GM23338 (cell line): ENCODE results near the gene SLC12A3. TPM values are rescaled to one million over a fixed set of nuclear protein-coding genes. Genes with fewer than 3 reads are reported as not detected.

ENCODE experiments used
- ATAC-seq: fragments of 200-7000 bp; cut with Tn5 transposase; 3 replicates; pipeline ENCODE4 v1.9.1; 2020
- DNase-seq: peaks from one replicate; pipeline ENCODE4 v3.0.0-alpha.2; 2015; ENCODE audit warnings: low spot score
- H2AFZ ChIP-seq: fragments of 200-600 bp; sonication (generic); 2 replicates; pipeline ENCODE4 v1.8.0; 2016; ENCODE audit warnings: antibody characterized with exemption, mild to moderate bottlenecking, moderate library complexity
- H3F3A ChIP-seq: fragments of 200-600 bp; sonication (generic); replicated peaks from 2 replicates; pipeline ENCODE4 v1.8.0; 2017; ENCODE audit warnings: antibody characterized with exemption, mixed run types, low read depth
- H3K27ac ChIP-seq: fragments of 200-600 bp; sonication (generic); 2 replicates; pipeline ENCODE4 v1.6.1; 2016; ENCODE audit warnings: low read depth
- H3K27me3 ChIP-seq: fragments of 200-600 bp; sonication (generic); 2 replicates; pipeline ENCODE4 v1.8.0; 2016; ENCODE audit warnings: mild to moderate bottlenecking, mixed run types, moderate library complexity; ENCODE audit not compliant: insufficient read depth
- H3K36me3 ChIP-seq: fragments of 200-600 bp; sonication (generic); 2 replicates; pipeline ENCODE4 v1.8.0; 2016; ENCODE audit warnings: mild to moderate bottlenecking; ENCODE audit not compliant: insufficient read depth
- H3K4me1 ChIP-seq: fragments of 200-600 bp; sonication (generic); 2 replicates; pipeline ENCODE4 v1.8.0; 2016; ENCODE audit warnings: mild to moderate bottlenecking, moderate library complexity; ENCODE audit not compliant: insufficient read depth
- H3K4me2 ChIP-seq: fragments of 200-600 bp; sonication (generic); 2 replicates; pipeline ENCODE4 v1.7.1; 2017; ENCODE audit warnings: mixed run types
- H3K4me3 ChIP-seq: fragments of 200-600 bp; sonication (generic); 2 replicates; pipeline ENCODE4 v1.6.1; 2016; ENCODE audit warnings: mixed run types
- H3K79me2 ChIP-seq: fragments of 200-600 bp; sonication (generic); replicated peaks from 2 replicates; pipeline ENCODE4 v1.8.0; 2017; ENCODE audit warnings: mild to moderate bottlenecking; ENCODE audit not compliant: insufficient read depth
- H3K9me2 ChIP-seq: fragments of 200-600 bp; sonication (generic); 2 replicates; pipeline ENCODE4 v1.8.0; 2017; ENCODE audit not compliant: insufficient read depth
- H4K20me1 ChIP-seq: fragments of 200-600 bp; sonication (generic); replicated peaks from 2 replicates; pipeline ENCODE4 v1.8.0; 2017; ENCODE audit warnings: mild to moderate bottlenecking; ENCODE audit not compliant: insufficient read depth
- H3K27ac Mint-ChIP-seq: 2 replicates; pipeline ENCODE4 v1.8.0; 2020; ENCODE audit warnings: inconsistent platforms, mild to moderate bottlenecking, moderate library complexity, mixed read lengths
- H3K27me3 Mint-ChIP-seq: 3 replicates; pipeline ENCODE4 v1.8.0; 2022; ENCODE audit warnings: low read depth, mild to moderate bottlenecking, moderate library complexity, mixed read lengths, inconsistent platforms; ENCODE audit not compliant: insufficient read depth, poor library complexity
- H3K36me3 Mint-ChIP-seq: 3 replicates; pipeline ENCODE4 v1.8.0; 2021; ENCODE audit warnings: low read depth, mild to moderate bottlenecking, inconsistent platforms, moderate library complexity, mixed read lengths
- H3K4me1 Mint-ChIP-seq: 3 replicates; pipeline ENCODE4 v1.8.0; 2020; ENCODE audit warnings: mild to moderate bottlenecking, inconsistent platforms, mixed read lengths
- H3K4me3 Mint-ChIP-seq: 3 replicates; pipeline ENCODE4 v1.8.0; 2021; ENCODE audit warnings: moderate library complexity, mild to moderate bottlenecking, inconsistent platforms, mixed read lengths
- H3K9me3 Mint-ChIP-seq: 3 replicates; pipeline ENCODE4 v1.8.0; 2020; ENCODE audit warnings: moderate library complexity, mild to moderate bottlenecking, inconsistent platforms, mixed read lengths
- CREB1 ChIP-seq: fragments of 250-450 bp; sonication (Bioruptor Pico); IDR thresholded peaks from 2 replicates; pipeline ENCODE4 v1.5.0; 2020; ENCODE audit warnings: low read depth, mild to moderate bottlenecking, moderate library complexity
- EZH2 ChIP-seq: fragments of 200-600 bp; sonication (generic); IDR thresholded peaks from one replicate; pipeline ENCODE4 v1.8.0; 2017; ENCODE audit warnings: antibody characterized with exemption, mild to moderate bottlenecking, low read depth; ENCODE audit not compliant: unreplicated experiment
- EZH2phosphoT487 ChIP-seq: fragments of 200-600 bp; sonication (generic); IDR thresholded peaks from one replicate; pipeline ENCODE4 v1.8.1; 2018; ENCODE audit warnings: antibody characterized with exemption; ENCODE audit not compliant: unreplicated experiment
- JUNB ChIP-seq: IDR thresholded peaks from one replicate; pipeline ENCODE4 v1.6.1; 2016; ENCODE audit warnings: antibody characterized with exemption; ENCODE audit not compliant: unreplicated experiment
- NANOG ChIP-seq: IDR thresholded peaks from 2 replicates; pipeline ENCODE4 v1.6.1; 2016; ENCODE audit warnings: antibody characterized with exemption, borderline replicate concordance
- POLR2AphosphoS5 ChIP-seq: IDR thresholded peaks from 2 replicates; pipeline ENCODE4 v1.6.1; 2016; ENCODE audit warnings: antibody characterized with exemption, low read depth
- ZNF331 ChIP-seq: fragments of 250-450 bp; sonication (Bioruptor Pico); IDR thresholded peaks from 2 replicates; pipeline ENCODE4 v1.5.0; 2020; ENCODE audit warnings: low read depth, mild to moderate bottlenecking, moderate library complexity
- polyA plus RNA-seq: library from polyadenylated mRNA; unstranded; fragments of >200 nt; fragmentation: Nextera tagmentation; extraction: Ambion mirVana; gene quantifications from 2 replicates; pipeline ENCODE4 v1.2.1, GENCODE V29; 2016
- total RNA-seq: library from RNA; depleted of rRNA; stranded (reverse); fragments of >200 nt; shearing (Covaris generic); gene quantifications from 2 replicates; pipeline ENCODE4 v1.2.3, GENCODE V29; 2014
- TF ChIP-seq, protein P1 (sequence below), 2 experiments: fragments of 200-600 bp in 1 of 2; sonication (generic) in 1 of 2; conservative IDR thresholded peaks; 2 replicates each; pipeline versions ENCODE4 v1.5.1 to v1.6.1; 2016 to 2017; ENCODE audit warnings: antibody characterized with exemption in 2 of 2, low read depth in 2 of 2, mild to moderate bottlenecking in 2 of 2, moderate library complexity in 1 of 2
- TF ChIP-seq, protein P2 (sequence below): IDR thresholded peaks from 2 replicates; pipeline ENCODE4 v1.6.1; 2016; ENCODE audit warnings: antibody characterized with exemption
- TF ChIP-seq, protein P3 (sequence below): fragments of 250-450 bp; sonication (Bioruptor Pico); IDR thresholded peaks from 2 replicates; pipeline ENCODE4 v1.5.0; 2020; ENCODE audit warnings: mild to moderate bottlenecking, moderate library complexity

Gene SLC12A3
- total and polyA plus RNA-seq, 2 experiments from 2014 or later = not detected

DNA sequence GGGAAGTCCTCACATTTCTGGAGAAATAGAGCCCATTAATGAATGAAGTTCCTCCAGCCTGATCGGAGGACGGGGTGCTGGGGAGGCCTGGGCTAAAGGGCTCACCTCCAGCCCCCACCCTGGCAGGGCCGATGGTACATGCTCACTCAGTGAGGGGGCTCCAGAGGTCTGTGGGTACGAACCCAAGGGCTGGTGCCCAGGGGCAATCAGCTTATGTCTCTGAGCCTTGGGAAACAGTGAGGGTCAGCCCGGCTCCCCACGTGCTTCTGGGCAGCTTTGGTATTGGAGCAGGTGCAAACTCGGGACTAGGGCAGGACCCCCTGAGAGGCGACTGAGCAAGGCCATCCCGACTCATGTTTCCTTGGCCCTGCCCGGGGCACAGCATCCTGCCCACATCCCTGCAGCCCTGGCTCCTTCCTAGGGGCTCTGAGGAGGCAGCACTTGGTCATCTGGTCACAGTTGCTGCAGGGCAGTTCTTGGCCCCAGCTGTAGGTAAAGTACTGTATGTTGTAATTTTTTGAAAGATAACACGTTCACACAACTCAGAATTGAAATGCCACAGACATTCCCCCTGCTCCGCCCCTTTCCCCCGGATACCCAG lies 95.8 kb downstream of the SLC12A3 start:
- Histone ChIP-seq H3K4me2 (no peak overlapping the region), H3K4me1 (no peaks in the 10 kb centered on the region; the same call in 1 of the 2 replicates), H3K79me2 (no peaks in the 10 kb centered on the region), H3K9me2 (no peaks in the 10 kb centered on the region), H3K27me3 (no peaks in the 10 kb centered on the region), H3K4me3 (no peak overlapping the region), H4K20me1 (no peaks in the 10 kb centered on the region), H2AFZ (no peak overlapping the region), H3K36me3 (no peaks in the 10 kb centered on the region), H3F3A (no peaks in the 10 kb centered on the region), H3K27ac (no peak overlapping the region)
- DNase-seq = no peak
- H3K4me3 Mint-ChIP-seq = no peak overlapping the region
- peaks cover 9% of the 10 kb centered on the region for H3K27me3 Mint-ChIP-seq
- ATAC-seq = no peak
- peaks cover 4% of the 10 kb centered on the region; the same call in 2 of the 3 replicates for H3K4me1 Mint-ChIP-seq
- H3K9me3 Mint-ChIP-seq = peaks cover 4% of the 10 kb centered on the region; the same call in 1 of the 3 replicates
- no peaks in the 10 kb centered on the region for H3K36me3 Mint-ChIP-seq
- H3K27ac Mint-ChIP-seq = no peak overlapping the region
- TF ChIP-seq, protein P1, sequence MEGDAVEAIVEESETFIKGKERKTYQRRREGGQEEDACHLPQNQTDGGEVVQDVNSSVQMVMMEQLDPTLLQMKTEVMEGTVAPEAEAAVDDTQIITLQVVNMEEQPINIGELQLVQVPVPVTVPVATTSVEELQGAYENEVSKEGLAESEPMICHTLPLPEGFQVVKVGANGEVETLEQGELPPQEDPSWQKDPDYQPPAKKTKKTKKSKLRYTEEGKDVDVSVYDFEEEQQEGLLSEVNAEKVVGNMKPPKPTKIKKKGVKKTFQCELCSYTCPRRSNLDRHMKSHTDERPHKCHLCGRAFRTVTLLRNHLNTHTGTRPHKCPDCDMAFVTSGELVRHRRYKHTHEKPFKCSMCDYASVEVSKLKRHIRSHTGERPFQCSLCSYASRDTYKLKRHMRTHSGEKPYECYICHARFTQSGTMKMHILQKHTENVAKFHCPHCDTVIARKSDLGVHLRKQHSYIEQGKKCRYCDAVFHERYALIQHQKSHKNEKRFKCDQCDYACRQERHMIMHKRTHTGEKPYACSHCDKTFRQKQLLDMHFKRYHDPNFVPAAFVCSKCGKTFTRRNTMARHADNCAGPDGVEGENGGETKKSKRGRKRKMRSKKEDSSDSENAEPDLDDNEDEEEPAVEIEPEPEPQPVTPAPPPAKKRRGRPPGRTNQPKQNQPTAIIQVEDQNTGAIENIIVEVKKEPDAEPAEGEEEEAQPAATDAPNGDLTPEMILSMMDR (conservative IDR thresholded peaks at IDR 0.05; ENCODE audit: low read depth in 2 of 2) = no peak

DNA sequence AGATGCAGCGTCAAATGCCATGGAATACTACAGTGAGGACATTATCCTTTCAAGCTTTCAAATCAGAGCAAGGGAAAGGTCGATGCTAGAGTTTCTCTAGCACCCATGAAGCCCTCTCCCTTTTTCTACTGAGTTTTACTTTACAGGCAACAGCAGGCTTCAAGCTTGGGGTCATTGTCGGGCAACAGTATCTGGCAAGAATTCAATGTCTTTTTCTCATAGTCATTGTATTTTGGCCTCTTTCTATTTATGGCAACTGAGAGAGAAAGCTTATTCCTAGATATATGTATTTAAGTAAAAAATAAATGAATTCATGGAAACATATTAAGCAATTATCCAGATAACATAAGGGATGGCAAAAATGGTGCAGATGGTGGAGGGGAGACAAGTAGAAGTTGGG lies 96.4 kb downstream of the SLC12A3 start:
- no peaks in the 10 kb centered on the region for H3K79me2 ChIP-seq
- Mint-ChIP-seq H3K36me3 (no peaks in the 10 kb centered on the region), H3K9me3 (peaks cover 4% of the 10 kb centered on the region; the same call in 1 of the 3 replicates), H3K4me1 (peaks cover 4% of the 10 kb centered on the region; the same call in 2 of the 3 replicates), H3K27ac (no peak overlapping the region), H3K27me3 (peaks cover 9% of the 10 kb centered on the region), H3K4me3 (no peak overlapping the region)
- DNase-seq (no peak), ATAC-seq (no peak)
- no peaks in the 10 kb centered on the region for H4K20me1 ChIP-seq
- no peak overlapping the region for H3K4me2 ChIP-seq
- H3K27ac ChIP-seq = no peak overlapping the region
- no peaks in the 10 kb centered on the region for H3F3A ChIP-seq
- no peaks in the 10 kb centered on the region; the same call in 1 of the 2 replicates for H3K4me1 ChIP-seq
- H3K4me3 ChIP-seq = no peak overlapping the region
- H2AFZ ChIP-seq = no peak overlapping the region
- no peaks in the 10 kb centered on the region for H3K27me3 ChIP-seq
- H3K9me2 ChIP-seq = no peaks in the 10 kb centered on the region
- H3K36me3 ChIP-seq = no peaks in the 10 kb centered on the region
- TF ChIP-seq CREB1 (CRISPR knock-in tag) (no peak), NANOG (no peak), POLR2AphosphoS5 (no peak), JUNB (no peak), EZH2 (no peak), ZNF331 (CRISPR knock-in tag) (no peak), EZH2phosphoT487 (no peak)
- TF ChIP-seq, protein P2, sequence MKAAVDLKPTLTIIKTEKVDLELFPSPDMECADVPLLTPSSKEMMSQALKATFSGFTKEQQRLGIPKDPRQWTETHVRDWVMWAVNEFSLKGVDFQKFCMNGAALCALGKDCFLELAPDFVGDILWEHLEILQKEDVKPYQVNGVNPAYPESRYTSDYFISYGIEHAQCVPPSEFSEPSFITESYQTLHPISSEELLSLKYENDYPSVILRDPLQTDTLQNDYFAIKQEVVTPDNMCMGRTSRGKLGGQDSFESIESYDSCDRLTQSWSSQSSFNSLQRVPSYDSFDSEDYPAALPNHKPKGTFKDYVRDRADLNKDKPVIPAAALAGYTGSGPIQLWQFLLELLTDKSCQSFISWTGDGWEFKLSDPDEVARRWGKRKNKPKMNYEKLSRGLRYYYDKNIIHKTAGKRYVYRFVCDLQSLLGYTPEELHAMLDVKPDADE = no peak
- TF ChIP-seq, protein P1 (conservative IDR thresholded peaks at IDR 0.05; ENCODE audit: low read depth in 2 of 2) = no peak
- TF ChIP-seq, protein P3, sequence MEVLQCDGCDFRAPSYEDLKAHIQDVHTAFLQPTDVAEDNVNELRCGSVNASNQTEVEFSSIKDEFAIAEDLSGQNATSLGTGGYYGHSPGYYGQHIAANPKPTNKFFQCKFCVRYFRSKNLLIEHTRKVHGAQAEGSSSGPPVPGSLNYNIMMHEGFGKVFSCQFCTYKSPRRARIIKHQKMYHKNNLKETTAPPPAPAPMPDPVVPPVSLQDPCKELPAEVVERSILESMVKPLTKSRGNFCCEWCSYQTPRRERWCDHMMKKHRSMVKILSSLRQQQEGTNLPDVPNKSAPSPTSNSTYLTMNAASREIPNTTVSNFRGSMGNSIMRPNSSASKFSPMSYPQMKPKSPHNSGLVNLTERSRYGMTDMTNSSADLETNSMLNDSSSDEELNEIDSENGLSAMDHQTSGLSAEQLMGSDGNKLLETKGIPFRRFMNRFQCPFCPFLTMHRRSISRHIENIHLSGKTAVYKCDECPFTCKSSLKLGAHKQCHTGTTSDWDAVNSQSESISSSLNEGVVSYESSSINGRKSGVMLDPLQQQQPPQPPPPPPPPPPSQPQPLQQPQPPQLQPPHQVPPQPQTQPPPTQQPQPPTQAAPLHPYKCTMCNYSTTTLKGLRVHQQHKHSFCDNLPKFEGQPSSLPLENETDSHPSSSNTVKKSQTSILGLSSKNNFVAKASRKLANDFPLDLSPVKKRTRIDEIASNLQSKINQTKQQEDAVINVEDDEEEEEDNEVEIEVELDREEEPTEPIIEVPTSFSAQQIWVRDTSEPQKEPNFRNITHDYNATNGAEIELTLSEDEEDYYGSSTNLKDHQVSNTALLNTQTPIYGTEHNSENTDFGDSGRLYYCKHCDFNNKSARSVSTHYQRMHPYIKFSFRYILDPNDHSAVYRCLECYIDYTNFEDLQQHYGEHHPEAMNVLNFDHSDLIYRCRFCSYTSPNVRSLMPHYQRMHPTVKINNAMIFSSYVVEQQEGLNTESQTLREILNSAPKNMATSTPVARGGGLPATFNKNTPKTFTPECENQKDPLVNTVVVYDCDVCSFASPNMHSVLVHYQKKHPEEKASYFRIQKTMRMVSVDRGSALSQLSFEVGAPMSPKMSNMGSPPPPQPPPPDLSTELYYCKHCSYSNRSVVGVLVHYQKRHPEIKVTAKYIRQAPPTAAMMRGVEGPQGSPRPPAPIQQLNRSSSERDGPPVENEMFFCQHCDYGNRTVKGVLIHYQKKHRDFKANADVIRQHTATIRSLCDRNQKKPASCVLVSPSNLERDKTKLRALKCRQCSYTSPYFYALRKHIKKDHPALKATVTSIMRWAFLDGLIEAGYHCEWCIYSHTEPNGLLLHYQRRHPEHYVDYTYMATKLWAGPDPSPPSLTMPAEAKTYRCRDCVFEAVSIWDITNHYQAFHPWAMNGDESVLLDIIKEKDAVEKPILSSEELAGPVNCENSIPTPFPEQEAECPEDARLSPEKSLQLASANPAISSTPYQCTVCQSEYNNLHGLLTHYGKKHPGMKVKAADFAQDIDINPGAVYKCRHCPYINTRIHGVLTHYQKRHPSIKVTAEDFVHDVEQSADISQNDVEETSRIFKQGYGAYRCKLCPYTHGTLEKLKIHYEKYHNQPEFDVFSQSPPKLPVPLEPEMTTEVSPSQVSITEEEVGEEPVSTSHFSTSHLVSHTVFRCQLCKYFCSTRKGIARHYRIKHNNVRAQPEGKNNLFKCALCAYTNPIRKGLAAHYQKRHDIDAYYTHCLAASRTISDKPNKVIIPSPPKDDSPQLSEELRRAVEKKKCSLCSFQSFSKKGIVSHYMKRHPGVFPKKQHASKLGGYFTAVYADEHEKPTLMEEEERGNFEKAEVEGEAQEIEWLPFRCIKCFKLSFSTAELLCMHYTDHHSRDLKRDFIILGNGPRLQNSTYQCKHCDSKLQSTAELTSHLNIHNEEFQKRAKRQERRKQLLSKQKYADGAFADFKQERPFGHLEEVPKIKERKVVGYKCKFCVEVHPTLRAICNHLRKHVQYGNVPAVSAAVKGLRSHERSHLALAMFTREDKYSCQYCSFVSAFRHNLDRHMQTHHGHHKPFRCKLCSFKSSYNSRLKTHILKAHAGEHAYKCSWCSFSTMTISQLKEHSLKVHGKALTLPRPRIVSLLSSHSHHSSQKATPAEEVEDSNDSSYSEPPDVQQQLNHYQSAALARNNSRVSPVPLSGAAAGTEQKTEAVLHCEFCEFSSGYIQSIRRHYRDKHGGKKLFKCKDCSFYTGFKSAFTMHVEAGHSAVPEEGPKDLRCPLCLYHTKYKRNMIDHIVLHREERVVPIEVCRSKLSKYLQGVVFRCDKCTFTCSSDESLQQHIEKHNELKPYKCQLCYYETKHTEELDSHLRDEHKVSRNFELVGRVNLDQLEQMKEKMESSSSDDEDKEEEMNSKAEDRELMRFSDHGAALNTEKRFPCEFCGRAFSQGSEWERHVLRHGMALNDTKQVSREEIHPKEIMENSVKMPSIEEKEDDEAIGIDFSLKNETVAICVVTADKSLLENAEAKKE = no peak
